GM10847 (cell line): ENCODE results near the gene SERPINB10.

ENCODE experiments used
- POLR2A ChIP-seq: IDR thresholded peaks from 2 replicates; pipeline ENCODE4 v1.6.1; 2011; ENCODE audit not compliant: insufficient read length; ENCODE audit errors: extremely low read depth

SERPINB10 gene

GRCh38 chr18:63907664-63908063 is at the start of gene SERPINB10:
SERPINB10 (plus strand) TSS chr18:63907958; CDS start chr18:63915511, 7,553 bp downstream.
- no peak for TF ChIP-seq POLR2A

GRCh38 chr18:63858456-63858855 is 49.3 kb upstream of the SERPINB10 start:
- no peak for TF ChIP-seq POLR2A

GRCh38 chr18:63859781-63860475 is 47.8 kb upstream of the SERPINB10 start:
- no peak for TF ChIP-seq POLR2A

- no peak for TF ChIP-seq POLR2A
Observed at GRCh38 chr18:63860531-63860930, 47.2 kb upstream of the SERPINB10 start.

GRCh38 chr18:63867368-63868125 is 40.2 kb upstream of the SERPINB10 start:
- no peak for TF ChIP-seq POLR2A

- TF ChIP-seq POLR2A, result no peak
Observed at GRCh38 chr18:63868546-63868945, 39.2 kb upstream of the SERPINB10 start.

- no peak for TF ChIP-seq POLR2A
Observed at GRCh38 chr18:63869374-63869773, 38.4 kb upstream of the SERPINB10 start.

GRCh38 chr18:63869851-63870250 is 37.9 kb upstream of the SERPINB10 start:
- TF ChIP-seq POLR2A, result no peak

GRCh38 chr18:63871836-63872235 is 35.9 kb upstream of the SERPINB10 start:
- TF ChIP-seq POLR2A, result no peak

GRCh38 chr18:63872586-63872985 is 35.2 kb upstream of the SERPINB10 start:
- TF ChIP-seq POLR2A, result no peak

GRCh38 chr18:63878343-63878742 is 29.4 kb upstream of the SERPINB10 start:
- TF ChIP-seq POLR2A, result no peak

GRCh38 chr18:63878925-63879324 is 28.8 kb upstream of the SERPINB10 start:
- TF ChIP-seq POLR2A, result no peak

- no peak for TF ChIP-seq POLR2A
Observed at GRCh38 chr18:63879709-63880108, 28.0 kb upstream of the SERPINB10 start.

- TF ChIP-seq POLR2A, result no peak
Observed at GRCh38 chr18:63881851-63882250, 25.9 kb upstream of the SERPINB10 start.

GRCh38 chr18:63882333-63883141 is 25.2 kb upstream of the SERPINB10 start:
- TF ChIP-seq POLR2A, result no peak

- TF ChIP-seq POLR2A, result no peak
Observed at GRCh38 chr18:63883617-63884016, 24.1 kb upstream of the SERPINB10 start.

- TF ChIP-seq POLR2A, result no peak
Observed at GRCh38 chr18:63887424-63887823, 20.3 kb upstream of the SERPINB10 start, which contains the start of gene SERPINB2. SERPINB2 (plus strand) TSS chr18:63887705; CDS start chr18:63891445, 3,740 bp downstream.
